ENCODE data around the gene TMEM134.

DNA sequence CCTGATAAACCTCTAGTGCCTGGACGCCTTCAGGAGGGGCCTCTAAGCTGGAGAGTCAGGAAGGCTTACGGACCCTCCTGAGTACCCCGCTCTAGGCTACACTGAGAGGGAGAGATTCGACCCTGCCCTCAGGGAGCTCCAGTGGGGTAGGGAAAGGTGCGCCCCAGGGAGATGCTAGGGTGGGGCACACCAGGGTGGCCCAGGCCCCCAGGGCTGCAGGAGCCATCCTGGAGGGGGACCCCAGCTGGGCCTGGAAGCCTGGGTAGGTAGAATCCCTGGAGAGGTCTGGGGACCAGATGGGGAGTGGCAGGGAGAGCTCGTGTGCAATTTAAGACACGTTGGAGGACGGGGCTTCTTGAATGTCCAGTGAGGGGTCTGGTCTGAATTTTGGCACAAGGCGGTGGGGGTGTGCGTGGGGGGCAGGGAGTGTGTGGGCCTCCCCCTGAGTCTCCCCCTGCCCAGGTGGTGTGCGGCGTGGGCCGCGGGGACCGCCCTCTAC lies 48.9 kb downstream of the TMEM134 start:
- TF ChIP-seq POLR2A (IDR thresholded peaks at IDR 0.05; ENCODE audit: low read depth, low read length) (no peak), BHLHE40 (IDR thresholded peaks at IDR 0.05; ENCODE audit: low read depth, low read length) (no peak), RCOR1 (IDR thresholded peaks at IDR 0.05; ENCODE audit: insufficient replicate concordance, low read length) (no peak), MAZ (IDR thresholded peaks at IDR 0.05; ENCODE audit: borderline replicate concordance, low read depth, low read length) (no peak), RFX5 (IDR thresholded peaks at IDR 0.05; ENCODE audit: low read depth, low read length) (no peak), MXI1 (IDR thresholded peaks at IDR 0.05; ENCODE audit: borderline replicate concordance, low read depth, low read length) (no peak), CHD1 (IDR thresholded peaks at IDR 0.05; ENCODE audit: low read depth, low read length) (no peak), NFE2L2 (IDR thresholded peaks at IDR 0.05; ENCODE audit: low read depth, low read length) (no peak), CEBPB (IDR thresholded peaks at IDR 0.05; ENCODE audit: low read depth, low read length) (no peak), RAD21 (IDR thresholded peaks at IDR 0.05; ENCODE audit: low read length) (no peak)
- TF ChIP-seq, protein P1, sequence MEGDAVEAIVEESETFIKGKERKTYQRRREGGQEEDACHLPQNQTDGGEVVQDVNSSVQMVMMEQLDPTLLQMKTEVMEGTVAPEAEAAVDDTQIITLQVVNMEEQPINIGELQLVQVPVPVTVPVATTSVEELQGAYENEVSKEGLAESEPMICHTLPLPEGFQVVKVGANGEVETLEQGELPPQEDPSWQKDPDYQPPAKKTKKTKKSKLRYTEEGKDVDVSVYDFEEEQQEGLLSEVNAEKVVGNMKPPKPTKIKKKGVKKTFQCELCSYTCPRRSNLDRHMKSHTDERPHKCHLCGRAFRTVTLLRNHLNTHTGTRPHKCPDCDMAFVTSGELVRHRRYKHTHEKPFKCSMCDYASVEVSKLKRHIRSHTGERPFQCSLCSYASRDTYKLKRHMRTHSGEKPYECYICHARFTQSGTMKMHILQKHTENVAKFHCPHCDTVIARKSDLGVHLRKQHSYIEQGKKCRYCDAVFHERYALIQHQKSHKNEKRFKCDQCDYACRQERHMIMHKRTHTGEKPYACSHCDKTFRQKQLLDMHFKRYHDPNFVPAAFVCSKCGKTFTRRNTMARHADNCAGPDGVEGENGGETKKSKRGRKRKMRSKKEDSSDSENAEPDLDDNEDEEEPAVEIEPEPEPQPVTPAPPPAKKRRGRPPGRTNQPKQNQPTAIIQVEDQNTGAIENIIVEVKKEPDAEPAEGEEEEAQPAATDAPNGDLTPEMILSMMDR (conservative IDR thresholded peaks at IDR 0.05; ENCODE audit: low read depth, low read length): no peak
- TF ChIP-seq, protein P2, sequence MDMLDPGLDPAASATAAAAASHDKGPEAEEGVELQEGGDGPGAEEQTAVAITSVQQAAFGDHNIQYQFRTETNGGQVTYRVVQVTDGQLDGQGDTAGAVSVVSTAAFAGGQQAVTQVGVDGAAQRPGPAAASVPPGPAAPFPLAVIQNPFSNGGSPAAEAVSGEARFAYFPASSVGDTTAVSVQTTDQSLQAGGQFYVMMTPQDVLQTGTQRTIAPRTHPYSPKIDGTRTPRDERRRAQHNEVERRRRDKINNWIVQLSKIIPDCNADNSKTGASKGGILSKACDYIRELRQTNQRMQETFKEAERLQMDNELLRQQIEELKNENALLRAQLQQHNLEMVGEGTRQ (IDR thresholded peaks at IDR 0.05; ENCODE audit: low read depth, low read length): no peak

Data from IMR-90 (cell line).